Astrocyte (in vitro differentiated cells and primary cell): ENCODE results near the gene NPIPA2.
"Not testable (repeated sequence)": the region's sequence is repeated elsewhere in the genome, so short reads cannot be mapped to it uniquely, and the experiment has no call there.

Source experiments
- CTCF ChIP-seq: IDR thresholded peaks from 2 replicates; pipeline ENCODE4 v1.5.1; 2011; ENCODE audit warnings: low read depth, mild to moderate bottlenecking, inconsistent platforms, low read length, moderate library complexity; ENCODE audit not compliant: insufficient read depth
- EZH2 ChIP-seq: IDR thresholded peaks from 2 replicates; pipeline ENCODE4 v1.6.1; 2012; ENCODE audit warnings: mild to moderate bottlenecking, low read length, inconsistent platforms; ENCODE audit not compliant: insufficient read depth

DNA sequence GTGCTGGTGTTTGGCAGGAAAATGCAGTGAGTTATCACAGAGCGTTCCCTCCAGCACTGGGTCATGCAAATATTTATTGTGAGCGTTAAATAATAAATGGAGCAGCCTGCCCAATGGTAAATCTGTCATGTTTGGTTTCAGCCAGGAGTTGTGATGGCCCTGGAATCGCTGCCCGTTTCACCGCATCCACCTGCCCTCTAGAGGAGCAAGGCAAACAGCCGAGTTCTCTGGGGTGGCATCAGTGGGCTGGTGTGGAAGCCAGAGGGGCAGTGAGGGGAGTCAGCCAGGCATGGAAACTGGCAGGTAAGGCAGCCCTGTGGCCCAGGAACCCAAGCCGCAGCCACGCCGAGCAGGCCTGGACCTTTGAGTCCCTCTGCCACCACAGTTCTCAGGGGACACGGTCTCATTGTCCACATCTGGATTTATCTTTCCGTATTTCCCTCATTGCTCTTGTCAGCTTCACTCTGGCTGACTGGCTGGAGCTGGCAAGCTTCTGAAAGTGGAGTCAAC, 37.1 kb downstream of the NPIPA2 start:
- TF ChIP-seq CTCF, EZH2: not testable (repeated sequence)
